NT2/D1 (cell line): ENCODE data around the gene DCUN1D4.

Experiments
- DNase-seq: peaks from one replicate; pipeline ENCODE4 v3.0.0-alpha.2; 2011; ENCODE audit warnings: low read depth, low spot score
- H3K27me3 ChIP-seq: 2 replicates; pipeline ENCODE4 v1.6.0; 2011; ENCODE audit warnings: mild to moderate bottlenecking; ENCODE audit not compliant: insufficient read length, insufficient read depth
- H3K36me3 ChIP-seq: 2 replicates; pipeline ENCODE4 v1.6.1; 2011; ENCODE audit warnings: mild to moderate bottlenecking, low read length, mixed read lengths; ENCODE audit not compliant: insufficient read depth, insufficient read length
- H3K4me1 ChIP-seq: 2 replicates; pipeline ENCODE4 v1.5.1; 2011; ENCODE audit not compliant: insufficient read depth, insufficient read length
- H3K4me3 ChIP-seq: 2 replicates; pipeline ENCODE4 v1.5.1; 2011; ENCODE audit warnings: low read depth; ENCODE audit not compliant: insufficient read length
- H3K9ac ChIP-seq: 2 replicates; pipeline ENCODE4 v1.6.0; 2011; ENCODE audit warnings: low read depth; ENCODE audit not compliant: insufficient read length
- H3K9me3 ChIP-seq: 2 replicates; pipeline ENCODE4 v1.5.1; 2011; ENCODE audit warnings: mild to moderate bottlenecking, low read length; ENCODE audit not compliant: insufficient read depth
- SUZ12 ChIP-seq: IDR thresholded peaks from 2 replicates; pipeline ENCODE4 v1.6.1; 2011; ENCODE audit not compliant: insufficient read length, insufficient read depth; ENCODE audit errors: extremely low read depth
- YY1 ChIP-seq: IDR thresholded peaks from 2 replicates; pipeline ENCODE4 v1.6.1; 2011; ENCODE audit not compliant: insufficient read length, insufficient read depth
- ZNF274 ChIP-seq: IDR thresholded peaks from 2 replicates; pipeline ENCODE4 v1.6.1; 2011; ENCODE audit warnings: mild to moderate bottlenecking, low read depth, low read length

Gene DCUN1D4

DNA sequence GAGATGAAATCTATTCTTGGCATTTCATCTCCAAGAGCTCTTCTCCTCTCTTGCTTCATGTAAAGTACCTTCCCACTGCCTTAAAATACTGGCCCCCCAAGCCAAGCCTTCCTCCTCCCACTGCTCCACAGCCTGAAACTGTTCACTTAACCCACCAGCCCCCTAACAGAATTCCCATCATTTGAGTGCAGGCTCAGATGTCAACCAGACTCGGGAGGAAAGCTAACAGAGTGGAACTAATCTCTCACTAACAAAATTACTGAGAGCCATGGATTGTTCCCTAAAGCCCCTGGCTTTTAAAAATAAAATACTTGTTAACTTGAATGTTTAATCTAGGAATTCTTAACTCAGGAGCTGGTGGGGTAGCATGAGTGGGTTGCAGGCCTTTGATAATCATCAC lies 7.1 kb upstream of the DCUN1D4 start:
- peaks cover 8% of the 10 kb centered on the region for H3K27me3 ChIP-seq
- H3K9ac ChIP-seq, result no peak overlapping the region
- no peak for DNase-seq
- H3K4me3 ChIP-seq, result no peak overlapping the region
- no peaks in the 10 kb centered on the region for H3K36me3 ChIP-seq
- H3K9me3 ChIP-seq, result no peaks in the 10 kb centered on the region
- no peaks in the 10 kb centered on the region for H3K4me1 ChIP-seq
- TF ChIP-seq YY1 (no peak), ZNF274 (no peak), SUZ12 (no peak)

DNA sequence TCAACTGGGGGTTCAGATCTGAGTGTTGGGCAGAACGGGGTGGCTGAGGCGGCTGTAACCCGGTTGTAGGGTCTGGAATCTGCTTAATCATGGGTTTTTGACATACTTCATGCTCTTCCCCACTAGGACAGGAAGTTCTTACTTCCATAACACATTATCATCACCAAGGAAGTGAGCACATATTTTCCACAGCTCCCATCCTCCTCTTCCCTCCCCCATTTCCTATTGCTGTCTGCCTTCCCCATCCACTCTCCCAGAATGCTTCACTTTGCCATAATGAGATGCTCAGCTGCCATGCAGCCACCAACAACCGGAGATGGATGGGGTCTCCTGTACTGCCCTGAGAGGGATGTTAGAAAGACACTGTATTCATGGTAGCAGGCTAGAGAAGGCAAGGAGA lies 6.4 kb upstream of the DCUN1D4 start:
- Histone ChIP-seq H3K9me3 (no peaks in the 10 kb centered on the region), H3K9ac (no peak overlapping the region), H3K4me1 (no peaks in the 10 kb centered on the region), H3K27me3 (peaks cover 15% of the 10 kb centered on the region), H3K36me3 (no peaks in the 10 kb centered on the region), H3K4me3 (no peak overlapping the region)
- TF ChIP-seq YY1, result no peak
- TF ChIP-seq ZNF274, result no peak
- TF ChIP-seq SUZ12, result no peak
- DNase-seq, result no peak

DNA sequence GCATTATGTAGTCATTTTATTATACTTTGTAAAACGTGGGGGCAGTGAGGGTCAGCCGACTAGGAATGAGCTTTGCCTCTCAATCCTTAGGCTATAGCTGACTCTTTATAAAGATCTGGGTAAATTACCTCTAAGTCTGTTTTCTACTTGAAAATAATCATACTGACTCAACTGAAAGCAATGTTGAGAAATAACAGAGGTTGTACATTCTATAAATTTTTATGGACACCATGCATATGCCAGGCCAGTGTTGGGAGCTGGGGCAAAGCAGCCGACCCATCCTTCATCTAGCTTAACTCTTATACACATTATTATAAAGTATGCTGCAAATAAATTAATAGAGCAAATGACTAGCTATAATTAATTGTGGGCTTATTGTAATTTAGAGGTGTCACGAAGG lies 2.2 kb upstream of the DCUN1D4 start:
- Histone ChIP-seq H3K27me3 (peaks cover 23% of the 10 kb centered on the region), H3K9ac (no peak overlapping the region), H3K4me3 (no peak overlapping the region), H3K4me1 (peaks cover 4% of the 10 kb centered on the region), H3K9me3 (no peaks in the 10 kb centered on the region), H3K36me3 (no peaks in the 10 kb centered on the region)
- no peak for TF ChIP-seq SUZ12
- no peak for TF ChIP-seq YY1
- TF ChIP-seq ZNF274, result no peak
- no peak for DNase-seq

DNA sequence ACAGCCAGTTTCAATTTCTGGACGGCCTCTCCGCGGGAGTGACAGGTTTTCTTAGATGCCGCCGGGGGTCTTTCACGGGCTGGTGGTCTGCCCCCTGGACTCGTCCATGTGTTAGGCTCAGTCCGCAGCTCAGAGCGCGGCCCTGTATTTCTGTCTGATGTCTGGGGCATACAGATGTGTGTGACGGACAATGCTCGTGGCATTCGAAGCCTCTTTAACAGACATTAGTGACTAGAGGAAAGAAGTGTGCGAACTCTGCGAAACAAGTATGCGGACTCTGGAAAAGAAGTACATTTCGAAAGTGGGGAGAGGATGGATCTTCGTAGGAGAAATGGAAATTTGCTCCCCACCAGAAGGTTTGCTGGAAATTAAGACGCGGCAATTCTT lies 793 bp upstream of the DCUN1D4 start:
- DNase-seq, result no peak
- H3K9me3 ChIP-seq, result no peaks in the 10 kb centered on the region
- peak overlapping the region; percentile 77 for H3K9ac ChIP-seq
- peaks cover 6% of the 10 kb centered on the region for H3K4me1 ChIP-seq
- TF ChIP-seq ZNF274, result no peak
- H3K27me3 ChIP-seq, result peaks cover 23% of the 10 kb centered on the region
- H3K4me3 ChIP-seq, result peak overlapping the region; percentile 64
- H3K36me3 ChIP-seq, result peaks cover 4% of the 10 kb centered on the region

DNA sequence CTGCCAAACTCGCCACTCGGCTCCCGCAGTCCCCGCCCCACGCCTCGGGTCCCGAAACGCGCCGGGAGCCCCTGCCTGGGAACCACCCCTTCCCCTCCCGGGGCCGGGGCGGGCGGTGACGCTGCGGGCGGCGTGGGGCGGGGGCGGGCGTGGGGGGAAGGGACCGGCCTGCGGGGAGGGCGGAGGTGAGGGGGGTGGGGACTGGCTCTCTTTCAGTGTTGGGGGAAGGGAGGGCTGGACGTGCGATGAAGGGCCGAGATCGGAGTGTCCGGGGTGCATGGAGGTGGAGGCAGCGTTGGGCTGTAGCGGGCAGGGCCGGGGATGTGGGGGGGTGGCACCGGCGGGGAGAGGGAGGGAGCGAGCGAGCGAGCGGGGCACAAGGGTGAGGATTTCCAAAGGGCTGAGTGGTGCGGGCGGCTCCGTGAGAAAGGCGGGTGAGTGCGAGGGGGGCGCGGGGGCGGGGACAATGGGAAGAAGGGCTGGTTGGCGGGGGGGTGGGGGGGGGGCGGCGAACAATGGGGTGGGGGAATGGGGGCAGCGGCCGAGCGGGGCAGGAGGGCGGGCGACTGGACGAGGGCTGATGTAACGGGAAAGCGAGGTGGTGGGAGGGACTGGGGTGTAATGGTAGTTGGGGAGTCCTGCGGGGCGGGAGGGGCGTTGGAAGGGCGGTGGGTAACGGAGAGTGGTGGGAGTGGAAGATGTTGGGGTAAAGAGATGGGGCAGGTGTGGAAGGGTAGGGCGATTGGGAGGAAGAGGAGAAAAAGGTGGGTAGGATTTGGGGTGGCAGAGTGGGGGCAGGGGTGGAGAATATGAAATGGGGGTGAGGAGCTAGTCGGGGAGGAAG lies 578 bp downstream of the DCUN1D4 start:
- Histone ChIP-seq H3K27me3 (peaks cover 23% of the 10 kb centered on the region), H3K4me3 (peak overlapping the region; percentile 69), H3K4me1 (peaks cover 6% of the 10 kb centered on the region), H3K9ac (peak overlapping the region; percentile 80), H3K36me3 (peaks cover 8% of the 10 kb centered on the region), H3K9me3 (no peaks in the 10 kb centered on the region)
- no peak for TF ChIP-seq ZNF274
- TF ChIP-seq YY1, result no peak
- no peak for TF ChIP-seq SUZ12
- DNase-seq, result no peak

DNA sequence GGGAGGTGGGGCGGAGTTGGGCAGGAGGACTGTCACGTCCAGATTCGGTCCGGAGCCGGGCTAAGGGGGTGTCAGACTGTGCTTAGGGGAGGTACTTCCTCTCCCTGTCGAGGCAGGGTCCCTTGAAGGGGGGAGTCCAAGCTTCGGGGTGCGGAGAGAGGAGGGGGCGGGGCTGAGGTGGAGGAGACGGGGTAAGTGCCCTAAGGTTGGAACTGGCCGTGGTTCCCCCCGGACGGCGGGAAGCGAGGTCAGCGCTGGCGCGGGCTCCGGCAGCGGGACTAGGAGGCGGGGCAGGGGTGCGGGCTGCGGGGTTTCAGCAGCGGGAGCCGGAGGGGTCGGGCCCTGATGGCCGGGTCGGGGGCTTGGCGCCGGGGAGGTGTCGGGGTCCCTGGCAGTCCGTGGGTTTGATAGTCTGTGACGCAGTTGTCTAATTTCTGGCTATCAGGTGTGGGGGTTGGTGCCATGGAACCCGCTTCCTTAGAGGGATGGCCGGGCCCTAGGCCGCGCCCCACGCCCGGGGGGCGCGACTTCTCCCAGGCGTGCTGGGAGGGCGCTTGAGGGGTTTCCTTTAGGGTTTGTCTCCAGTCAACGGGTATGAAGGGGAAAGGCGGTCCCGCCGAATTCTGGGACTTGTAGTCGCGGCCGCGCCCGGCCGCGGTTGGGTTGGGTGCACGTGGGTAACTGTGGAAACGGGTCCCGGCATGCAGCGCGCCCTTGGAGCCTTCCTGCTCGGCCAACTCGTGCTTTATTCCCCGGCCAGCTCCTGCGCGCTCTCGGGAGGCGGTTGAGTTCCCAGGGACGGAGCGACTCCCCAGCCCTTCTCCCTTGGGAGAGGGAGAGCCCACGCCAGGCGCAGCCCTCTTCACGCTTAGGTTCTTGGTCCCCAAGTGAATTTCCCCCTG lies 1.5 kb downstream of the DCUN1D4 start:
- peaks cover 23% of the 10 kb centered on the region for H3K27me3 ChIP-seq
- H3K9me3 ChIP-seq, result no peaks in the 10 kb centered on the region
- peak overlapping the region; percentile 69 for H3K4me3 ChIP-seq
- TF ChIP-seq SUZ12 (no peak), YY1 (no peak), ZNF274 (no peak)
- H3K9ac ChIP-seq, result peak overlapping the region; percentile 86
- H3K36me3 ChIP-seq, result peaks cover 8% of the 10 kb centered on the region
- peaks cover 6% of the 10 kb centered on the region for H3K4me1 ChIP-seq
- peak; percentile 57 for DNase-seq

DNA sequence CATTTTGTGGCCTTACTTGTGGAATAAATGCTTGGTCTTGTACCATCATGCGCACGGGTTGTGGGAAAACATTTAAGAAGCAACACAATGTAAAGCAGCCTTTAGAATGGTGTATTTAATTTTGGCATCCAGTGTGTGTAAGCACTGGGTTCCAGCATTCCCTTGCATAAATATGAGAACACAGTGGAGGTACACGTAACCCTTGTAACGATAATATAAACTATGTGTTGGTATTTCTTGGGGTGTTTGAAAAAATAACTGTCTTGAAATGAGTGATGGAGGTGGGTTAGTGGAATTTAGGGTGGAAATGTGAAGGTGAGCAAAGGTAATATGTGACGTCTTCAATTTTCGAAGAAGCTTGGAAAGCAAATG lies 2.1 kb downstream of the DCUN1D4 start:
- Histone ChIP-seq H3K4me3 (peak overlapping the region; percentile 69), H3K4me1 (peaks cover 6% of the 10 kb centered on the region), H3K27me3 (peaks cover 23% of the 10 kb centered on the region), H3K9me3 (no peaks in the 10 kb centered on the region), H3K9ac (peak overlapping the region; percentile 86), H3K36me3 (peaks cover 8% of the 10 kb centered on the region)
- no peak for TF ChIP-seq SUZ12
- TF ChIP-seq ZNF274, result no peak
- TF ChIP-seq YY1, result no peak
- no peak for DNase-seq
